HEK293 (cell line): ENCODE measurements around the gene FEM1A.

Experiments used
- CTCF ChIP-seq: fragments of 450-650 bp; formaldehyde crosslinking; IDR thresholded peaks from 2 replicates; pipeline ENCODE4 v1.5.1; 2016; ENCODE audit warnings: missing biosample characterization, missing genetic modification characterization
- KLF1 ChIP-seq: fragments of 450-650 bp; formaldehyde crosslinking; IDR thresholded peaks from 2 replicates; pipeline ENCODE4 v1.5.1; 2016; ENCODE audit warnings: missing biosample characterization, missing genetic modification characterization
- KLF7 ChIP-seq: fragments of 450-650 bp; formaldehyde crosslinking; IDR thresholded peaks from 2 replicates; pipeline ENCODE4 v1.5.1; 2016; ENCODE audit warnings: missing biosample characterization, missing genetic modification characterization, borderline replicate concordance
- SP3 ChIP-seq: fragments of 450-650 bp; formaldehyde crosslinking; IDR thresholded peaks from 2 replicates; pipeline ENCODE4 v1.5.1; 2016; ENCODE audit warnings: missing biosample characterization, missing genetic modification characterization
- ZBTB7A ChIP-seq: fragments of 450-650 bp; formaldehyde crosslinking; IDR thresholded peaks from 2 replicates; pipeline ENCODE4 v1.5.1; 2016; ENCODE audit warnings: low read depth, missing biosample characterization, missing genetic modification characterization
- ZNF121 ChIP-seq: fragments of 450-650 bp; formaldehyde crosslinking; IDR thresholded peaks from 2 replicates; pipeline ENCODE4 v1.5.1; 2016; ENCODE audit warnings: missing biosample characterization, missing genetic modification characterization
- ZNF138 ChIP-seq: fragments of 450-650 bp; formaldehyde crosslinking; IDR thresholded peaks from 2 replicates; pipeline ENCODE4 v1.5.1; 2016; ENCODE audit warnings: missing biosample characterization, missing genetic modification characterization, borderline replicate concordance
- ZNF155 ChIP-seq: fragments of 450-650 bp; formaldehyde crosslinking; IDR thresholded peaks from 2 replicates; pipeline ENCODE4 v1.5.1; 2016; ENCODE audit warnings: missing biosample characterization, missing genetic modification characterization
- ZNF394 ChIP-seq: fragments of 450-650 bp; formaldehyde crosslinking; IDR thresholded peaks from 2 replicates; pipeline ENCODE4 v1.5.1; 2016; ENCODE audit warnings: missing biosample characterization, missing genetic modification characterization, mild to moderate bottlenecking, moderate library complexity, borderline replicate concordance
- ZNF768 ChIP-seq: fragments of 450-650 bp; formaldehyde crosslinking; IDR thresholded peaks from 2 replicates; pipeline ENCODE4 v1.5.1; 2018; ENCODE audit warnings: missing biosample characterization, mild to moderate bottlenecking, missing genetic modification characterization

GRCh38 chr19:4817467-4818277 is 26.1 kb downstream of the FEM1A start:
- TF ChIP-seq ZNF394 (tag by site-specific recombination) (no peak), ZNF768 (tag by site-specific recombination) (no peak), KLF7 (tag by site-specific recombination) (no peak), KLF1 (no peak), ZNF155 (tag by site-specific recombination) (no peak), ZBTB7A (tag by site-specific recombination) (no peak), CTCF (no peak), ZNF121 (no peak), ZNF138 (tag by site-specific recombination) (no peak), SP3 (tag by site-specific recombination) (no peak)
